ENCODE data around the gene EXOC3. TPM values are rescaled to one million over a fixed set of nuclear protein-coding genes. Genes with fewer than 3 reads are reported as not detected.

Gene EXOC3
- total RNA-seq, 2 experiments from 2014 or later: 49.9 to 54.5 TPM

DNA sequence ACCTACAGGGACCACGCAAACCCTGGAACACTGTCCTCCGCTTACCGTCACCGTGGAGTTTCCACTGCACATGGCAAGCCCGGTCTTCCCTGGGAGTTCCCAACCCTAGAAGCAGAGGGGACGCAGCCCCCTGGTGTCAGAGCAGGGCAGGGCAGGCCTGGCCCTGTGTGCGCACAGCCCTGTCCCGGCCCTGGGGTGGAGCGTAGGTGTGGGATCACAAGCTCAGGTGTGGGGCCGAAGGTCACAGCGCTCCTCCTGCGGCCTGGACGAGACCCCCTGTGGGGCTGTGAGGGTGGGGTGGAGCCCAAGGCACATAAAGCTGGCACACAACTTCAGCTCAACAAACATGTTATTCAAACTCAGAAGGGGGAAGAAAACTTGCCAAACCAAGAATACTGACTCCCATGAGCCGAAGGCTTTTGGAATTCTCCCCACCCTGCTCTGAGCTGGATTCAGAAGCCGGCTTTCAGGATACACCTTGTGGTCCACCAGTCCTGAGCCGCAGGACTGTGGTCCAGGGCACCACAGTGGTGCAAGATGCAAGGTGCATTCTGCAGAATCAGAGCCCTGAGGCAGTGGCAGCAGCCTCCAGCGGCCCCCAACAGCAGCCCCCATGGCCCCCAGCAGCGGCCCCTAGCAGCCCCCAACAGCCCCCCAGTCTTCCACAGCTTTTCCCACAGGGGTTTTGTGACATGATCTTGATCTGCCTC, 11.8 kb upstream of the EXOC3 start:
- Mint-ChIP-seq H3K27me3 (peaks cover 13% of the 10 kb centered on the region), H3K4me3 (no peak overlapping the region), H3K27ac (no peak overlapping the region), H3K4me1 (ENCODE audit: low read depth) (no peaks in the 10 kb centered on the region), H3K36me3 (peaks cover 2% of the 10 kb centered on the region), H3K9me3 (no peaks in the 10 kb centered on the region)
- ChIA-PET POLR2A (no interaction called here), CTCF (interaction anchor here (0.5 to 3.3 kb wide), 12 partner anchors 11 to 244 kb away, joined by 3 to 19 read pairs (median 4); partner anchors contain the start of gene PDCD6)
- intact Hi-C loops (cut with micrococcal nuclease): no loop called here
- peak; percentile 61 for DNase-seq

- intact Hi-C loops (cut with micrococcal nuclease): loop anchor here (2.0 kb wide), 1 partner anchor 115 kb away; no protein-coding TSS in a partner anchor
- no peak for DNase-seq
- H3K36me3 Mint-ChIP-seq: peaks cover 2% of the 10 kb centered on the region
- no peaks in the 10 kb centered on the region for H3K4me1 Mint-ChIP-seq (ENCODE audit: low read depth)
- ChIA-PET CTCF (interaction anchor here (0.5 to 3.3 kb wide), 11 partner anchors 10 to 243 kb away, joined by 3 to 19 read pairs (median 4); partner anchors contain the start of gene PDCD6), POLR2A (no interaction called here)
- peaks cover 8% of the 10 kb centered on the region for H3K27me3 Mint-ChIP-seq
- no peaks in the 10 kb centered on the region for H3K9me3 Mint-ChIP-seq
- no peak overlapping the region for H3K4me3 Mint-ChIP-seq
- H3K27ac Mint-ChIP-seq: no peak overlapping the region
These were observed 11.3 kb upstream of the EXOC3 start for GRCh38 chr5:431711-432050.

DNA sequence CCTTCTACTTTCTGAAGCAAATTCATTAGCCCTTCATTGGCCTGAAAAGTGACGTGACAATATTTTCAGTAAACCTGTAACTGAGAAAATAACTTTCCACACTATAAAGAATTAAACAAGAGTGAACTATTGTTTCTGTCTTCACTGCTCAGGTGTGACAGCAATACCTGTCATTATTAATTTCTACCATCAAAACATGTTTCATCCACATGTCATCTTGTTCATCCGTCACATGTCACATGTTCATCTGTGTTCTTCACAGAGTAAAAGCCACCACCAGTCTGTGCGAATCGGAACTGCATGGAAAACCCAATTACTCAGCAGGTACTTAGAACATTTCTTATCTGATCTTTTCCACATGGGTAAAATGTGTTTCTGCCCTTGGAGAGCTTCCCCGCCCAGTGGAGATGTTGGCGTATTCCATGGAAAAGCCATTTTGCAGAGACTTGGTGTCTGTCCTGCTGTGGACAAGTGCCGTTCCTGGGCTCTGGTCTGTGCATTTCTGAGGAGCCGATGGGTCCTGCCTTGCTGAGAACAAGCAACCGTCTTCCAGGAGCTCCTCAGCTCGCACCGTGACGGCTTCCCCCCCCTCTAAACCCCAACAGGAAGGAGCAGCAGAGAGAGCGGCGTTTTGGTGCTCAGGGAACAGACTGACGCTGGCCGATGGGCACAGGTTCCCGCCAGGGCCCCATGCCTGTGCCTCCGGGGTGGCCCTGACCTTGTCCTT, 10.6 kb upstream of the EXOC3 start:
- Mint-ChIP-seq H3K36me3 (peaks cover 2% of the 10 kb centered on the region), H3K4me3 (no peak overlapping the region), H3K27ac (no peak overlapping the region), H3K9me3 (no peaks in the 10 kb centered on the region), H3K27me3 (peaks cover 10% of the 10 kb centered on the region), H3K4me1 (ENCODE audit: low read depth) (no peaks in the 10 kb centered on the region)
- intact Hi-C loops (cut with micrococcal nuclease): loop anchor here (2.0 kb wide), 1 partner anchor 116 kb away; no protein-coding TSS in a partner anchor
- POLR2A ChIA-PET: no interaction called here
- CTCF ChIA-PET: interaction anchor here (1.4 to 3.3 kb wide), 3 partner anchors 14 to 244 kb away, joined by 4 to 19 read pairs (median 12); no protein-coding TSS in a partner anchor
- no peak for DNase-seq

DNA sequence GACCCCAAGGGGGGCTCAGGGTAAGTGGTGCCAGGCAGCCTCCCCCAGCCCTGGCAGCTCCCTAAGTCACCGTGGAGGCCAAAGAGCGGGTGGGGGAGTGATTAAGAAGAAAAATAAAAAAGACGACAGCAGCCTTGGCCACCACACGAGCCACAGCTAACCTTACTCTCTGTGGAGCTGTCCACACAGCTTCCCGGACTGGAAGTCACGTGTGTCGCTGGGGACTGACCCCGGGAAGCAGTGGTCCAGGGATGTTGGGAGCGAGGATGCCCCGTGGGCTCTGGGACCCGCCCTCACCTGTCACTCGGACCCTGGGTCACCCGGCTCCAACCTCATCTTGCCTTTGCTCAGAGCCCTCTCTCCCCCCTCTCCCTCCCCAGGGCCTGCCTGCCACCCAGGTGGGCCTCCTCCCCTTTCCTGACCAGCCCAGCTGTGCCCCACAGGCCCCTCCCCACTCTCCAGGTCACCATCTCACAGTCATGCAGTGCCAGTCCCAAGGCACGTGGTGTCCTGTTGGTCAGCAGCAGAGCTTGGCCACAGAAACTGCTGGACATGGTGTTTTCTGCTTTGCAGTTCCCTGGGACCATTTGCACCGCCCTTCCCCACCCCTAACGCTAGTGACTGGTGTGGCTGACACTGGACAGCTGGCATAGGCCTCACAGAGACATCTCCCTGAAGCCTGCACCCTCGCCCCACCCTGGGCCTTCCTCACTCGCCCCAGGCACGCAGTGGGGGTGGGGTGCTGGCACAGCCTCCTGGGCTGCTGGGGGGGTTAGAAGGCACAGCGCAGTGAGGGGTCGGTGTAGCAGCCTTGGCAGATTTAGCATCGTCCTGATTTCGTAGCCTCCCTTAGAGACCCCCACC, 9.8 kb upstream of the EXOC3 start:
- no peaks in the 10 kb centered on the region for H3K9me3 Mint-ChIP-seq
- CTCF ChIA-PET: interaction anchor here (3.0 to 3.3 kb wide), 2 partner anchors 13 to 117 kb away, joined by 12 to 19 read pairs; no protein-coding TSS in a partner anchor
- no peak overlapping the region for H3K4me3 Mint-ChIP-seq
- no peak for DNase-seq
- intact Hi-C loops (cut with micrococcal nuclease): loop anchor here (2.0 kb wide), 1 partner anchor 116 kb away; no protein-coding TSS in a partner anchor
- peaks cover 10% of the 10 kb centered on the region for H3K27me3 Mint-ChIP-seq
- H3K27ac Mint-ChIP-seq: no peak overlapping the region
- POLR2A ChIA-PET: no interaction called here
- peaks cover 2% of the 10 kb centered on the region for H3K36me3 Mint-ChIP-seq
- no peaks in the 10 kb centered on the region for H3K4me1 Mint-ChIP-seq (ENCODE audit: low read depth)

DNA sequence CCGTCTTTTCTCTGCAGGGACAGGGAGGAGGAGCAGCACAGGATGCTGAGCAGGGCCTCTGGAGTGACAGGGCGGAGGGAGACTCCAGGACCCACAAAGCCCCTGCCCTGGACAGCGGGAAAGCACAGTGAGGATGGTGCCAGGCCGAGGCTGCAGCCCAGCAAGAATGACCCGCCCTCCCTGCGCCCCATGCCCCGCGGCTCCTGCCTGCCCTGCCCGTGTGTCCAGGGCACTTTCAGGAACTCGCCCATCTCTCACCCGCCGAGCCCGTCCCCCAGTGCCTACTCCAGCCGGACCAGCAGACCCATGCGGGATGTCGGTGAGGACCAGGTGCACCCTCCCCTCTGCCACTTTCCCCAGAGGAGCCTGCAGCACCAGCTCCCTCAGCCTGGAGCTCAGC, 9.1 kb upstream of the EXOC3 start:
- H3K4me1 Mint-ChIP-seq (ENCODE audit: low read depth): no peaks in the 10 kb centered on the region
- no peak overlapping the region for H3K27ac Mint-ChIP-seq
- ChIA-PET POLR2A (no interaction called here), CTCF (interaction anchor here (3.3 kb wide), 1 partner anchor 13 kb away, joined by 12 read pairs; no protein-coding TSS in a partner anchor)
- H3K27me3 Mint-ChIP-seq: peaks cover 10% of the 10 kb centered on the region
- H3K4me3 Mint-ChIP-seq: no peak overlapping the region
- H3K9me3 Mint-ChIP-seq: no peaks in the 10 kb centered on the region
- H3K36me3 Mint-ChIP-seq: peaks cover 2% of the 10 kb centered on the region
- intact Hi-C loops (cut with micrococcal nuclease): loop anchor here (2.0 kb wide), 1 partner anchor 117 kb away; no protein-coding TSS in a partner anchor
- DNase-seq: no peak

GRCh38 chr5:434443-435146, 8.4 kb upstream of the EXOC3 start:
- intact Hi-C loops (cut with micrococcal nuclease): no loop called here
- H3K27ac Mint-ChIP-seq: no peak overlapping the region
- CTCF ChIA-PET: interaction anchor here (0.6 kb wide), 1 partner anchor 10 kb away, joined by 3 read pairs; no protein-coding TSS in a partner anchor

GRCh38 chr5:435156-435790, 7.7 kb upstream of the EXOC3 start:
- H3K27ac Mint-ChIP-seq: no peak overlapping the region
- CTCF ChIA-PET: interaction anchor here (0.6 kb wide), 1 partner anchor 10 kb away, joined by 3 read pairs; no protein-coding TSS in a partner anchor
- POLR2A ChIA-PET: no interaction called here
- intact Hi-C loops (cut with micrococcal nuclease): no loop called here
- no peaks in the 10 kb centered on the region for H3K9me3 Mint-ChIP-seq
- no peaks in the 10 kb centered on the region for H3K4me1 Mint-ChIP-seq (ENCODE audit: low read depth)
- no peak for DNase-seq
- peaks cover 10% of the 10 kb centered on the region for H3K27me3 Mint-ChIP-seq
- H3K36me3 Mint-ChIP-seq: peaks cover 2% of the 10 kb centered on the region
- no peak overlapping the region for H3K4me3 Mint-ChIP-seq

More at GRCh38 chr5:434443-435146, 8.4 kb upstream of the EXOC3 start:
- Mint-ChIP-seq H3K36me3 (peaks cover 2% of the 10 kb centered on the region), H3K27me3 (peaks cover 10% of the 10 kb centered on the region), H3K9me3 (no peaks in the 10 kb centered on the region), H3K4me1 (ENCODE audit: low read depth) (no peaks in the 10 kb centered on the region), H3K4me3 (no peak overlapping the region)
- no peak for DNase-seq
- POLR2A ChIA-PET: no interaction called here

DNA sequence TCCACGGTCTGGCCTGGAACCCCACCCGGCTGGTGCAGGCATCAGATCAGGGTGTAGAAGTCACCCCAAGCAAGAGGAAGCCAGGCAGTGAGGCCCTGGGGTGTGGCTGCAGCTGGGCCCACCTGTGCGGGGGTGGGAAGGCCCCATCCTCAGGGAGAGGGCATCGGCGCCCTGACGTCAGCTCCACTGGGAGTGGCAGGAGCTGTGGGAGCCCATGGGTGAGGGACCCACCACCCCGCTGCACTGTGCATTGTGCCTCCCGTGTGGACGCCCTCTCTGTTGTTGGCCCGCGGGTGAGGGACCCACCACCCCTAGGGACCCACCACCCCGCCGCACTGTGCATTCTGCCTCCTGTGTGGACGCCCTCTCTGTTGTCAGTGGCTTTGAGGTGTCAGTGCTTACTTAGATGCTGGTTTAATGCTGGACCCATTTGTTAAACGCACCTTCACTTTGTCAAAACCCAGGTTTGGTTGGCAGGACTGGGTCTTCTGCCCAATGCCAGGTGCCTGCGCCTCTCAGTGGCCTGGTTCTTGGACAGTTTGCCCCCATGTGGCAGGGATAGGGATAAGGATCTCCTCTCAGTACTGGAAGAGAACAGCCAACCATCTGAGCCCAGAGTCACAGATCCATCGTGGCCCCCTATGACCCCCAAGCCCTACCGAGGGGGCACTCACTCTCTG, 6.9 kb upstream of the EXOC3 start:
- no peak for DNase-seq
- Mint-ChIP-seq H3K4me3 (no peak overlapping the region), H3K36me3 (peaks cover 2% of the 10 kb centered on the region), H3K4me1 (ENCODE audit: low read depth) (no peaks in the 10 kb centered on the region), H3K27me3 (peaks cover 10% of the 10 kb centered on the region), H3K9me3 (no peaks in the 10 kb centered on the region), H3K27ac (no peak overlapping the region)
- intact Hi-C loops (cut with micrococcal nuclease): no loop called here
- CTCF ChIA-PET: interaction anchor here (1.0 to 1.2 kb wide), 2 partner anchors 11 to 119 kb away, joined by 4 to 6 read pairs; no protein-coding TSS in a partner anchor
- POLR2A ChIA-PET: no interaction called here

DNA sequence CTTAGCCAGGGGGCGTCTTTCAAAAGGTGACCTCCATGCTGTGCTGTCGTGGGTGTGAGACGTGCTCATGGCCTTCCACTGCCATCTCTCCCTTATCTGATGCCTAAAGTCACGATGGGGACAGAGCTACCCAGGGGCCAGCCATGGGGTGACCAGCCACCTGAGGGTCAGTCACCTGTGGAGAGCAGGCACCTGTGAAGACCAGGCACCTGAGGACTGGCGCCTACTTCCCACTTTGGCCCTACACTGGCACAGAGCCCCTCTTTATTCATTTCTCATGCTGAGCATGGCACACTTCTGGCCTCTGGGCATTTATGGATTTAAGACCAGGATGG, 6.4 kb upstream of the EXOC3 start:
- no peak overlapping the region for H3K4me3 Mint-ChIP-seq
- no peaks in the 10 kb centered on the region for H3K9me3 Mint-ChIP-seq
- peaks cover under 1% of the 10 kb centered on the region for H3K4me1 Mint-ChIP-seq (ENCODE audit: low read depth)
- CTCF ChIA-PET: interaction anchor here (1.0 to 1.2 kb wide), 2 partner anchors 10 to 120 kb away, joined by 4 to 6 read pairs; no protein-coding TSS in a partner anchor
- POLR2A ChIA-PET: no interaction called here
- peaks cover 2% of the 10 kb centered on the region for H3K36me3 Mint-ChIP-seq
- DNase-seq: no peak
- peaks cover 9% of the 10 kb centered on the region for H3K27me3 Mint-ChIP-seq
- intact Hi-C loops (cut with micrococcal nuclease): no loop called here
- no peak overlapping the region for H3K27ac Mint-ChIP-seq

DNA sequence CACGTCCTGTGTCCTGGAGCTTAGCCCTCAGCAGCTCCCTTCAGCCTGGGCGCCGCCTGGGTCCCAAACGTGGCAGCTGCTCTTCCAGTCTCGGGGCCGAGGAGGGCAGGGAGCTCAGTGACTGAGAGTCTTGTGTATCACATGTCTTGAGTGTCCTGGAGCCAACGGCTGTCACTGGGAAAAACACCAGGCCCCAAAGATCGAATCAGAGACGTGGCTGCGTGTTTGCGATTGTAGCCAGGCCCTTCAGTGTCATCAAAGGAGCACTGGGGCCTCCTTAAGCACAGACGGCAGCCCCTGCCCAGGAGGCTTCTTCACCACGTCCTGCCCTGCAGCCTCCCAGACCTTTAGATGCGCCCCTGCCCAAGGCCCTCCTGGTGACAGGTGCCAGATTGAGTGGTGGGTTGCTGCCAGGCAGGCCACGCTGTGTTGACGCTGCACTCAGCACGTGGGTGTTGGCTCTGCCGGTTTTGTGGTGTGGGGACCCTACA, 5.7 kb upstream of the EXOC3 start:
- H3K9me3 Mint-ChIP-seq: no peaks in the 10 kb centered on the region
- intact Hi-C loops (cut with micrococcal nuclease): no loop called here
- peaks cover 2% of the 10 kb centered on the region for H3K36me3 Mint-ChIP-seq
- H3K4me3 Mint-ChIP-seq: no peak overlapping the region
- no peak for DNase-seq
- ChIA-PET CTCF (interaction anchor here (1.0 kb wide), 1 partner anchor 120 kb away, joined by 6 read pairs; no protein-coding TSS in a partner anchor), POLR2A (no interaction called here)
- no peak overlapping the region for H3K27ac Mint-ChIP-seq
- H3K4me1 Mint-ChIP-seq (ENCODE audit: low read depth): peaks cover 7% of the 10 kb centered on the region
- H3K27me3 Mint-ChIP-seq: peaks cover 6% of the 10 kb centered on the region
